ENCODE measurements around the gene VAMP8.
A peak's percentile ranks its signal among the peaks of the same experiment; 100 is the strongest.
"Not testable (repeated sequence)": the region's sequence is repeated elsewhere in the genome, so short reads cannot be mapped to it uniquely, and the experiment has no call there.

The VAMP8 gene

DNA sequence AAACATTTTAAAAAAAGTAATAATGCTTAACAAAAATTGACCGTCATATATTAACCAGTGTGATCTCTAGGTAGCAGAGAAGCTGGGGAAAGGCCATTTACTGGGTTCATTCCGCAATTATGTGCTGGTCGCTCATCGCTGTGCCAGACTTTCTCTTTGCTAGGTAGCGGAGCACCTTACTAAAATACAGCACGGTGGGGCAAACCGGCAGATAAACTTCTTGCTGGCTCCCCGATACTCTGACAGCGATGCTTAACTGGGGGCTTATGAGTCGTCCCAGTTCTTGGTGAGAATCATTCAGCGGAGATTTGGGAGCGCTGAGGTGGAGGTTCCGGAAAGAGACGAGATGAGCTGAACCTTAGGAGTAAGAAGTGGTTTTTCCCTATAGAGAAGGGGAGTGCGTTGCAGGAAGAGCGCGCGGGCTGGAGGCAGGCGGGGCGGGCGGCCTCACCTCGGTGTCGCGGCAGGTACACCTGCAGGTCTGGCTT lies 33.9 kb downstream of the VAMP8 start:
- H3K27ac ChIP-seq (ENCODE audit: low read length) = peak overlapping the region; percentile 96
- H4K20me1 ChIP-seq (ENCODE audit: insufficient read depth, low read length) = peaks cover 9% of the 10 kb centered on the region; the same call in 1 of the 2 replicates
- H2AFZ ChIP-seq (ENCODE audit: low read depth, low read length) = peak overlapping the region; percentile 98
- DNase-seq = no peak
- peak; percentile 1; the same call in 1 of the 3 replicates for ATAC-seq (ENCODE audit: insufficient read depth, low read depth)
- H3K36me3 ChIP-seq (ENCODE audit: insufficient read depth, low read length) = peaks cover 33% of the 10 kb centered on the region
- H3K9me3 ChIP-seq (ENCODE audit: insufficient read depth, low read length, severe bottlenecking) = no peaks in the 10 kb centered on the region
- peaks cover 33% of the 10 kb centered on the region for H3K4me1 ChIP-seq (ENCODE audit: insufficient read depth, low read length)
- peak overlapping the region; percentile 79 for H3K9ac ChIP-seq (ENCODE audit: low read depth, low read length)
- peaks cover 38% of the 10 kb centered on the region for H3K79me2 ChIP-seq (ENCODE audit: insufficient read depth, low read length)
- no peak for TF ChIP-seq EZH2 (IDR thresholded peaks at IDR 0.05; ENCODE audit: borderline replicate concordance, low read depth, low read length, severe bottlenecking)
- TF ChIP-seq, protein P1, sequence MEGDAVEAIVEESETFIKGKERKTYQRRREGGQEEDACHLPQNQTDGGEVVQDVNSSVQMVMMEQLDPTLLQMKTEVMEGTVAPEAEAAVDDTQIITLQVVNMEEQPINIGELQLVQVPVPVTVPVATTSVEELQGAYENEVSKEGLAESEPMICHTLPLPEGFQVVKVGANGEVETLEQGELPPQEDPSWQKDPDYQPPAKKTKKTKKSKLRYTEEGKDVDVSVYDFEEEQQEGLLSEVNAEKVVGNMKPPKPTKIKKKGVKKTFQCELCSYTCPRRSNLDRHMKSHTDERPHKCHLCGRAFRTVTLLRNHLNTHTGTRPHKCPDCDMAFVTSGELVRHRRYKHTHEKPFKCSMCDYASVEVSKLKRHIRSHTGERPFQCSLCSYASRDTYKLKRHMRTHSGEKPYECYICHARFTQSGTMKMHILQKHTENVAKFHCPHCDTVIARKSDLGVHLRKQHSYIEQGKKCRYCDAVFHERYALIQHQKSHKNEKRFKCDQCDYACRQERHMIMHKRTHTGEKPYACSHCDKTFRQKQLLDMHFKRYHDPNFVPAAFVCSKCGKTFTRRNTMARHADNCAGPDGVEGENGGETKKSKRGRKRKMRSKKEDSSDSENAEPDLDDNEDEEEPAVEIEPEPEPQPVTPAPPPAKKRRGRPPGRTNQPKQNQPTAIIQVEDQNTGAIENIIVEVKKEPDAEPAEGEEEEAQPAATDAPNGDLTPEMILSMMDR (IDR thresholded peaks at IDR 0.05; ENCODE audit: borderline replicate concordance, extremely low read depth, low read length, poor library complexity, severe bottlenecking) = no peak
- H3K27me3 ChIP-seq (ENCODE audit: insufficient read depth, low read length, poor library complexity) = no peaks in the 10 kb centered on the region
- H3K4me2 ChIP-seq (ENCODE audit: insufficient read depth, low read length) = peak overlapping the region; percentile 87
- peak overlapping the region; percentile 66 to 91 for H3K4me3 ChIP-seq (ENCODE audit: low read depth in 1 of 2, low read length in 2 of 2)

DNA sequence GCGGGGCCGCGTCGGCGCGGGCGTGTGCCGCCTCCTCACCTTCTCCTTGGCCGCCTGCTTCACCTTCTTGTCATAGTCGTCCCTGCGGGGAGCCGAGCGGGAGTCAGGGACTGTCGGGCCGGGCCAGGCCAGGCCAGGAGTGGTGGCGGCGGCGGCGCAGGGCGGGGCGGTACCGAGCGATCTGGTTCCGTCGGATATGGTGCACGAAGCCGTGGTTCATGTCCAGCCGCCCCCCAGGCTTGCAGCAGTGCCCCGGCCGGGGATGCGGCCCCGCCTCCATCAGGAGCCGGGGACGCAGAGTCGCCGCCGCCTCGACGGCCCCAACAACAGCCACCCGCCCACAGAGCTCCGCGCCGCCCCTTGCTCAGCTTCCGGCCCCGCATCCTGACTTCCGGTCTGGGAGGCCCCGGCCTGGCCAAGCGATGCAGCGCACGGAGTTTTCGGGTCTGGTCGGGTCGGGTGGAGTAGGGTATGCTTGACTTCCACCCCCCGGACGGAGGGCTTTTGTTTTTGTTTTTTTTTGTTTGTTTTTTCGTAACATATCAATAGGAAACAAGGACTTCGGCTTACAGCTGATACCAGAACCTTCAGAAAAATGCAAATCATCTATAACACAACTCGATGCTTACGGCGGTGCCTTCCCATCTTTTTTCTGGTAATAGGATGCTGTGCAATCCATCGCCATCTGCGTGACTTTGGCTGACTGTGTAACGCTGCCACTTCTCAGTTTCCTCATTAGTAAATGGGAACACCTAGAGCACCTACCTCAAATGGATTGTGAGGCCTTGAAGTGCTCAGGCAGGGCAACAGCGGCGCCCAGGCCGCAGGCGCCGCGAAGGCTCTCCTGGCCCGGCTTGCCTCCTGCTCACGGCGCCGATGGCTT lies 34.6 kb downstream of the VAMP8 start, which contains the start of gene C2orf68:
Gene C2orf68, minus strand, starts transcription at position 362 of the 883 bp plus-strand sequence. Its CDS starts 82 bp downstream, at position 280.
- TF ChIP-seq, protein P1 (IDR thresholded peaks at IDR 0.05; ENCODE audit: borderline replicate concordance, extremely low read depth, low read length, poor library complexity, severe bottlenecking) = no peak
- TF ChIP-seq EZH2 (IDR thresholded peaks at IDR 0.05; ENCODE audit: borderline replicate concordance, low read depth, low read length, severe bottlenecking) = no peak
- Histone ChIP-seq H3K4me2 (ENCODE audit: insufficient read depth, low read length) (peak within 1 kb of the TSS; percentile 87), H3K27ac (ENCODE audit: low read length) (peak within 1 kb of the TSS; percentile 96), H3K4me1 (ENCODE audit: insufficient read depth, low read length) (peaks cover 35% of the 10 kb centered on the region), H3K9me3 (ENCODE audit: insufficient read depth, low read length, severe bottlenecking) (no peaks in the 10 kb centered on the region), H3K27me3 (ENCODE audit: insufficient read depth, low read length, poor library complexity) (no peaks in the 10 kb centered on the region), H3K36me3 (ENCODE audit: insufficient read depth, low read length) (peaks cover 34% of the 10 kb centered on the region), H3K4me3 (ENCODE audit: low read depth in 1 of 2, low read length in 2 of 2) (peak within 1 kb of the TSS; percentile 66 to 91), H3K79me2 (ENCODE audit: insufficient read depth, low read length) (peaks cover 45% of the 10 kb centered on the region), H2AFZ (ENCODE audit: low read depth, low read length) (peak within 1 kb of the TSS; percentile 98), H4K20me1 (ENCODE audit: insufficient read depth, low read length) (peaks cover 12% of the 10 kb centered on the region), H3K9ac (ENCODE audit: low read depth, low read length) (peak within 1 kb of the TSS; percentile 79)
- ATAC-seq (ENCODE audit: insufficient read depth, low read depth) = peak; percentile 78
- peak; percentile 88 for DNase-seq

DNA sequence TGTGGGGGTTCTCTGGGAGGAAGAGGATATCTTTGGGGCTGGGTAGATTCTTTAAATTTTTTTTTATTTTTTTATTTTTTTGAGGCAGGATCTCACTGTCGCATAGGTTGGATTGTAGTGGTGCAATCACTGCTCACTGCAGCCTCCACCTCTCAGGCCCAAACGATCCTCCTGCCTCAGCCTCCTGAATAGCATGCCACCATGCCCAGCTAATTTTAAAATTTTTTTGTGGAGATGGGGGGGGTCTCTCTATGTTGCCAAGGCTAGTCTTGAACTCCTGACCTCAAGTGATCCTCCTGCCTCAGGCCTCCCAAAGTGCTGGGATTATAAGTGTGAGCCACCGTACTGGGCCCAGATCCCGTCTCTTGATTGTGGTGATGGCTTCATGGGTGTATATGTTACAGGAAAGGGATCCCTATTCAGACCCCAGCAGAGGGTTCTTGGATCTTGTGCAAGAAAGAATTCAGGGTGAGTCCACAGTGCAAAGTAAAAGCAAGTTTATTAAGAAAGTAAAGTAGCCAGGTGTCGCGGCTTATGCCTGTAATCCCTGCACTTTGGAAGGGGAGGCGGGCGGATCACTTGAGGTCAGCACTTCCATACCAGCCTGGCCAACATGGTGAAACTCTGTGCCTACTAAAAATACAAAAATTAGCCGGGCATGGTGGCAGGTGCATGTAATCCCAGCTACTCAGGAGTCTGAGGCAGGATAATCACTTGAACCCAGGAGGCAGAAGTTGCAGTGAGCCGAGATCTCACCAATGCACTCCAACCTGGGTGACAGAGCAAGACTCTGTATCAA lies 36.5 kb downstream of the VAMP8 start:
- H3K9ac ChIP-seq (ENCODE audit: low read depth, low read length) = no peak overlapping the region

DNA sequence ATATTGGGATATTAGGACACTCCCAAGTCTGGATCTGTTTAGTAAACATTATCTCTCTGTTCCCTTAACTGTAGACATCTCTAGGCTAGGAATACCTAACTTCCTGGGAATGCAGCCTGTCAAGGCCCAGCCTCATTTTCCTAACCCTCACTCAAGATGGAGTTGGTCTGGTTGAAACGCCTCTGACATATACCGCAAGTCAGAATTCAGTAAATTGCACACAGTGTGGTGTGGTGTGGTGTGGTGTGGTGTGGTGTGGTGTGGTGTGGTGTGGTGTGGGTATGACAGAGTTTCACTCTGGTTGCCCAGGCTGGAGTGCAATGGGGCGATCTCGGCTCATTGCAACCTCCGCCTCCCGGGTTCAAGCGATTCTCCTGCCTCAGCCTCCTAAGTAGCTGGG lies 37.4 kb downstream of the VAMP8 start:
- H3K9me3 ChIP-seq (ENCODE audit: insufficient read depth, low read length, severe bottlenecking); H3K4me3 ChIP-seq (ENCODE audit: low read depth in 1 of 2, low read length in 2 of 2); H3K4me2 ChIP-seq (ENCODE audit: insufficient read depth, low read length); H3K27ac ChIP-seq (ENCODE audit: low read length); H3K27me3 ChIP-seq (ENCODE audit: insufficient read depth, low read length, poor library complexity); H2AFZ ChIP-seq (ENCODE audit: low read depth, low read length); DNase-seq; H3K9ac ChIP-seq (ENCODE audit: low read depth, low read length); ATAC-seq (ENCODE audit: insufficient read depth, low read depth): not testable (repeated sequence)
- H4K20me1 ChIP-seq (ENCODE audit: insufficient read depth, low read length) = peaks cover 27% of the 10 kb centered on the region
- peaks cover 64% of the 10 kb centered on the region for H3K79me2 ChIP-seq (ENCODE audit: insufficient read depth, low read length)
- H3K36me3 ChIP-seq (ENCODE audit: insufficient read depth, low read length) = peaks cover 34% of the 10 kb centered on the region
- peaks cover 62% of the 10 kb centered on the region for H3K4me1 ChIP-seq (ENCODE audit: insufficient read depth, low read length)

More for the DNA sequence above, 36.5 kb downstream of the VAMP8 start:
- Histone ChIP-seq H2AFZ (ENCODE audit: low read depth, low read length) (no peak overlapping the region), H3K9me3 (ENCODE audit: insufficient read depth, low read length, severe bottlenecking) (no peaks in the 10 kb centered on the region), H3K4me3 (ENCODE audit: low read depth in 1 of 2, low read length in 2 of 2) (no peak overlapping the region), H3K27ac (ENCODE audit: low read length) (no peak overlapping the region), H3K79me2 (ENCODE audit: insufficient read depth, low read length) (peaks cover 61% of the 10 kb centered on the region), H3K4me1 (ENCODE audit: insufficient read depth, low read length) (peaks cover 55% of the 10 kb centered on the region), H3K36me3 (ENCODE audit: insufficient read depth, low read length) (peaks cover 32% of the 10 kb centered on the region), H3K27me3 (ENCODE audit: insufficient read depth, low read length, poor library complexity) (no peaks in the 10 kb centered on the region), H3K4me2 (ENCODE audit: insufficient read depth, low read length) (no peak overlapping the region), H4K20me1 (ENCODE audit: insufficient read depth, low read length) (peaks cover 23% of the 10 kb centered on the region)
- TF ChIP-seq, protein P1 (IDR thresholded peaks at IDR 0.05; ENCODE audit: borderline replicate concordance, extremely low read depth, low read length, poor library complexity, severe bottlenecking) = no peak
- no peak for TF ChIP-seq EZH2 (IDR thresholded peaks at IDR 0.05; ENCODE audit: borderline replicate concordance, low read depth, low read length, severe bottlenecking)
- no peak for ATAC-seq (ENCODE audit: insufficient read depth, low read depth)
- no peak for DNase-seq
